Measurements from ENCODE around the gene FHAD1. TPM values are rescaled to one million over a fixed set of nuclear protein-coding genes. Genes with fewer than 3 reads are reported as not detected.

The FHAD1 gene
- total and polyA plus RNA-seq, 4 donors: under 0.01 to 0.13 (median 0.05) TPM; not detected in 1

DNA sequence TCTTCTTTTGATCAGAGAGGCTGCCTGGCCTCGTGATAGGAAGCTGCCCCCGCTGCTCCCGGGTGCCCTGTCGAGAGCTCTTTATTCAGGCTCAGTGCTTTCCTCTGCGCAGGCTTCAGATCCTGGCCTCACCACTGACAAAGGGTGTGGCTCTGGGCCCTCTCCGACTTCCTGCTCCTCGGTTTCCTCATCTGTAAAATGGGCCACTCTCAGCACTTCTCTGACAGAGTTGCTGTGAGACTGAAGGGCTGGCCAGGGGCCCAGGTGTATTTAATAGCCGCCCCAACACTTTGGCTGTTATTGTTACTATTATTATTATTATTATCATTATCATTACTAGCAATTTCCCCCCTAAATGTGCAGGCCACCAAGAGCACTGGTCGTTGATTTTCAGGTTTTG, 101.6 kb downstream of the FHAD1 start:
- 96% methylated on average over 9 of the region's 9 CpGs for WGBS
- DNase-seq (ENCODE audit: low spot score): no peak
- no peaks in the 10 kb centered on the region for H3K36me3 ChIP-seq (ENCODE audit: control insufficient read depth in 4 of 4, insufficient read depth in 3 of 4, low read depth in 1 of 4, low read length in 3 of 4)
- no peaks in the 10 kb centered on the region for H3K9me3 ChIP-seq (ENCODE audit: control insufficient read depth in 4 of 4, low read length in 3 of 4)
- H3K27me3 ChIP-seq (ENCODE audit: control insufficient read depth in 4 of 4, insufficient read depth in 4 of 4, low read length in 3 of 4): no peaks in the 10 kb centered on the region
- no peak overlapping the region for H3K27ac ChIP-seq (ENCODE audit: low read depth in 1 of 2, low read length in 2 of 2)
- no peak overlapping the region for H3K4me3 ChIP-seq (ENCODE audit: low read depth in 1 of 3, low read length in 3 of 3)
- H3K4me1 ChIP-seq (ENCODE audit: control insufficient read depth in 4 of 4, insufficient read depth in 4 of 4, low read length in 3 of 4): no peaks in the 10 kb centered on the region
- no peak overlapping the region for H3K9ac ChIP-seq (ENCODE audit: low read depth in 1 of 2, low read length in 2 of 2)
- TF ChIP-seq, protein P1, sequence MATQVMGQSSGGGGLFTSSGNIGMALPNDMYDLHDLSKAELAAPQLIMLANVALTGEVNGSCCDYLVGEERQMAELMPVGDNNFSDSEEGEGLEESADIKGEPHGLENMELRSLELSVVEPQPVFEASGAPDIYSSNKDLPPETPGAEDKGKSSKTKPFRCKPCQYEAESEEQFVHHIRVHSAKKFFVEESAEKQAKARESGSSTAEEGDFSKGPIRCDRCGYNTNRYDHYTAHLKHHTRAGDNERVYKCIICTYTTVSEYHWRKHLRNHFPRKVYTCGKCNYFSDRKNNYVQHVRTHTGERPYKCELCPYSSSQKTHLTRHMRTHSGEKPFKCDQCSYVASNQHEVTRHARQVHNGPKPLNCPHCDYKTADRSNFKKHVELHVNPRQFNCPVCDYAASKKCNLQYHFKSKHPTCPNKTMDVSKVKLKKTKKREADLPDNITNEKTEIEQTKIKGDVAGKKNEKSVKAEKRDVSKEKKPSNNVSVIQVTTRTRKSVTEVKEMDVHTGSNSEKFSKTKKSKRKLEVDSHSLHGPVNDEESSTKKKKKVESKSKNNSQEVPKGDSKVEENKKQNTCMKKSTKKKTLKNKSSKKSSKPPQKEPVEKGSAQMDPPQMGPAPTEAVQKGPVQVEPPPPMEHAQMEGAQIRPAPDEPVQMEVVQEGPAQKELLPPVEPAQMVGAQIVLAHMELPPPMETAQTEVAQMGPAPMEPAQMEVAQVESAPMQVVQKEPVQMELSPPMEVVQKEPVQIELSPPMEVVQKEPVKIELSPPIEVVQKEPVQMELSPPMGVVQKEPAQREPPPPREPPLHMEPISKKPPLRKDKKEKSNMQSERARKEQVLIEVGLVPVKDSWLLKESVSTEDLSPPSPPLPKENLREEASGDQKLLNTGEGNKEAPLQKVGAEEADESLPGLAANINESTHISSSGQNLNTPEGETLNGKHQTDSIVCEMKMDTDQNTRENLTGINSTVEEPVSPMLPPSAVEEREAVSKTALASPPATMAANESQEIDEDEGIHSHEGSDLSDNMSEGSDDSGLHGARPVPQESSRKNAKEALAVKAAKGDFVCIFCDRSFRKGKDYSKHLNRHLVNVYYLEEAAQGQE (IDR thresholded peaks at IDR 0.05): no peak
- TF ChIP-seq, protein P2, sequence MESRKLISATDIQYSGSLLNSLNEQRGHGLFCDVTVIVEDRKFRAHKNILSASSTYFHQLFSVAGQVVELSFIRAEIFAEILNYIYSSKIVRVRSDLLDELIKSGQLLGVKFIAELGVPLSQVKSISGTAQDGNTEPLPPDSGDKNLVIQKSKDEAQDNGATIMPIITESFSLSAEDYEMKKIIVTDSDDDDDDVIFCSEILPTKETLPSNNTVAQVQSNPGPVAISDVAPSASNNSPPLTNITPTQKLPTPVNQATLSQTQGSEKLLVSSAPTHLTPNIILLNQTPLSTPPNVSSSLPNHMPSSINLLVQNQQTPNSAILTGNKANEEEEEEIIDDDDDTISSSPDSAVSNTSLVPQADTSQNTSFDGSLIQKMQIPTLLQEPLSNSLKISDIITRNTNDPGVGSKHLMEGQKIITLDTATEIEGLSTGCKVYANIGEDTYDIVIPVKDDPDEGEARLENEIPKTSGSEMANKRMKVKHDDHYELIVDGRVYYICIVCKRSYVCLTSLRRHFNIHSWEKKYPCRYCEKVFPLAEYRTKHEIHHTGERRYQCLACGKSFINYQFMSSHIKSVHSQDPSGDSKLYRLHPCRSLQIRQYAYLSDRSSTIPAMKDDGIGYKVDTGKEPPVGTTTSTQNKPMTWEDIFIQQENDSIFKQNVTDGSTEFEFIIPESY (IDR thresholded peaks at IDR 0.05): no peak

- Histone ChIP-seq H3K9ac (ENCODE audit: low read depth in 1 of 2, low read length in 2 of 2) (no peak overlapping the region), H3K27me3 (ENCODE audit: control insufficient read depth in 4 of 4, insufficient read depth in 4 of 4, low read length in 3 of 4) (no peaks in the 10 kb centered on the region), H3K9me3 (ENCODE audit: control insufficient read depth in 4 of 4, low read length in 3 of 4) (no peaks in the 10 kb centered on the region), H3K27ac (ENCODE audit: low read depth in 1 of 2, low read length in 2 of 2) (no peak overlapping the region), H3K36me3 (ENCODE audit: control insufficient read depth in 4 of 4, insufficient read depth in 3 of 4, low read depth in 1 of 4, low read length in 3 of 4) (no peaks in the 10 kb centered on the region), H3K4me1 (ENCODE audit: control insufficient read depth in 4 of 4, insufficient read depth in 4 of 4, low read length in 3 of 4) (no peaks in the 10 kb centered on the region), H3K4me3 (ENCODE audit: low read depth in 1 of 3, low read length in 3 of 3) (no peak overlapping the region)
- WGBS: 94% methylated on average over 6 of the region's 6 CpGs
- TF ChIP-seq RAD21 (IDR thresholded peaks at IDR 0.05) (no peak), TAF1 (conservative IDR thresholded peaks at IDR 0.05) (no peak), RXRA (IDR thresholded peaks at IDR 0.05) (no peak), NR2F2 (IDR thresholded peaks at IDR 0.05) (no peak), CTCF (IDR thresholded peaks at IDR 0.05; ENCODE audit: low read depth, low read length, missing input control) (no peak), SP1 (IDR thresholded peaks at IDR 0.05) (no peak), HNF4G (IDR thresholded peaks at IDR 0.05) (no peak), YY1 (IDR thresholded peaks at IDR 0.05) (no peak)
- no peak for DNase-seq (ENCODE audit: low spot score)
Measured at GRCh38 chr1:15349133-15349532, 102.1 kb downstream of the FHAD1 start.

DNA sequence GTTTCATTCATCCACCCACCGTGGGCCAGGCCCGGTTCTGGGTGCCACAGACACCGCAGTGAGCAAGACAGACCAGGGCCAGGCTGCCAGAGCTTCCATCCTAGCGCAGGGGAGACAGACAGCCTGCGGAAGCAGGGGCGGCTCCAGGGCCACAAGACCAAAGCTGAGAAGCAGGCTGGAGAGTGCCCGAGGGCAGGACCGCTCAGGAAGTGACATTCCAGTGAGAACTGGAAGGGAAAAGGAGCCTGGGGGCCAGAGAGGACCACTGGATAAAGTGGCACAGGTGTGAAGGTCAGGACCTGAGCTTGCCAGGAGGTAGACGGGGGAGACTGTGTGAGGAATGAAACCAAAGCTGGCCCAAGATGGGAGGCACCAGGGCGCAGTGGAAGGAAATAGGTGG, 103.1 kb downstream of the FHAD1 start:
- 94% methylated on average over 10 of the region's 10 CpGs for WGBS
- Histone ChIP-seq H3K9ac (ENCODE audit: low read depth in 1 of 2, low read length in 2 of 2) (no peak overlapping the region), H3K27me3 (ENCODE audit: control insufficient read depth in 4 of 4, insufficient read depth in 4 of 4, low read length in 3 of 4) (no peaks in the 10 kb centered on the region), H3K4me1 (ENCODE audit: control insufficient read depth in 4 of 4, insufficient read depth in 4 of 4, low read length in 3 of 4) (no peaks in the 10 kb centered on the region), H3K4me3 (ENCODE audit: low read depth in 1 of 3, low read length in 3 of 3) (no peak overlapping the region), H3K36me3 (ENCODE audit: control insufficient read depth in 4 of 4, insufficient read depth in 3 of 4, low read depth in 1 of 4, low read length in 3 of 4) (no peaks in the 10 kb centered on the region), H3K27ac (ENCODE audit: low read depth in 1 of 2, low read length in 2 of 2) (no peak overlapping the region), H3K9me3 (ENCODE audit: control insufficient read depth in 4 of 4, low read length in 3 of 4) (no peaks in the 10 kb centered on the region)
- DNase-seq (ENCODE audit: low spot score): no peak
- TF ChIP-seq GABPA (IDR thresholded peaks at IDR 0.05 in 1 of 2, conservative IDR thresholded peaks at IDR 0.05 in 1 of 2): no peak
- no peak for TF ChIP-seq JUND (IDR thresholded peaks at IDR 0.05)

Data from liver (tissue), 9 donors.